Stimulated activated CD4-positive, alpha-beta T cell treated with anti-CD3 and anti-CD28 coated beads, Interleukin-2, amount 100 ng/mL, for 4 hours (primary cell): ENCODE measurements around the gene DNAJC6.
"Not testable (repeated sequence)": the region's sequence is repeated elsewhere in the genome, so short reads cannot be mapped to it uniquely, and the experiment has no call there.

Experiments
- DNase-seq: peaks from one replicate; pipeline ENCODE4 v3.0.0-alpha.2; 2020; ENCODE audit warnings: low read depth

Gene DNAJC6

GRCh38 chr1:65309304-65310077 lies at the start of gene DNAJC6:
DNAJC6 (plus strand) TSS chr1:65309543; CDS start chr1:65309746, 203 bp downstream.
- DNase-seq, result no peak

- DNase-seq, result no peak
These were observed 49.5 kb upstream of the DNAJC6 start for GRCh38 chr1:65259816-65260215.

GRCh38 chr1:65260851-65261473 lies 48.4 kb upstream of the DNAJC6 start:
- DNase-seq, result no peak

GRCh38 chr1:65263286-65263685 lies 46.1 kb upstream of the DNAJC6 start:
- DNase-seq, result no peak

GRCh38 chr1:65264197-65264929 lies 45.0 kb upstream of the DNAJC6 start:
- no peak for DNase-seq

- DNase-seq, result no peak
These were observed 44.1 kb upstream of the DNAJC6 start for GRCh38 chr1:65265296-65265650.

- DNase-seq, result no peak
These were observed 43.5 kb upstream of the DNAJC6 start for GRCh38 chr1:65265651-65266351.

GRCh38 chr1:65266476-65266875 lies 42.9 kb upstream of the DNAJC6 start:
- DNase-seq, result no peak

GRCh38 chr1:65267271-65267670 lies 42.1 kb upstream of the DNAJC6 start:
- no peak for DNase-seq

GRCh38 chr1:65267683-65268082 lies 41.7 kb upstream of the DNAJC6 start:
- DNase-seq, result no peak

- DNase-seq, result no peak
These were observed 39.7 kb upstream of the DNAJC6 start for GRCh38 chr1:65269612-65270011.

- no peak for DNase-seq
These were observed 33.0 kb upstream of the DNAJC6 start for GRCh38 chr1:65276197-65276939.

GRCh38 chr1:65277605-65278347 lies 31.6 kb upstream of the DNAJC6 start:
- DNase-seq, result no peak

GRCh38 chr1:65278376-65279069 lies 30.8 kb upstream of the DNAJC6 start:
- no peak for DNase-seq

GRCh38 chr1:65279070-65279779 lies 30.1 kb upstream of the DNAJC6 start:
- no peak for DNase-seq

GRCh38 chr1:65281846-65282245 lies 27.5 kb upstream of the DNAJC6 start:
- DNase-seq, result no peak

GRCh38 chr1:65284229-65284628 lies 25.1 kb upstream of the DNAJC6 start:
- no peak for DNase-seq

- DNase-seq, result no peak
These were observed 19.9 kb upstream of the DNAJC6 start for GRCh38 chr1:65289449-65289848.

GRCh38 chr1:65291818-65292217 lies 17.5 kb upstream of the DNAJC6 start:
- not testable (repeated sequence) for DNase-seq
